Measurements from ENCODE around the gene CCDC85C. TPM values are rescaled to one million over a fixed set of nuclear protein-coding genes. Genes with fewer than 3 reads are reported as not detected.

CCDC85C gene
- total and polyA plus RNA-seq, 2 experiments from 2014 or later: 4.5 to 24.9 TPM

GRCh38 chr14:99513946-99514551, 90.0 kb downstream of the CCDC85C start (continued):
- TF ChIP-seq REST (IDR thresholded peaks at IDR 0.05; ENCODE audit: unreplicated experiment): no peak
- no peak for TF ChIP-seq EZH2 (IDR thresholded peaks at IDR 0.05; ENCODE audit: low read depth, unreplicated experiment)
- no peak for TF ChIP-seq STAT1 (IDR thresholded peaks at IDR 0.05; ENCODE audit: unreplicated experiment)
- no peak for TF ChIP-seq ZNF114 (CRISPR knock-in tag; IDR thresholded peaks at IDR 0.05)
- TF ChIP-seq CTCF (conservative IDR thresholded peaks at IDR 0.05; ENCODE audit: low read depth in 2 of 2): no peak

GRCh38 chr14:99513183-99513694, 90.8 kb downstream of the CCDC85C start:
- Histone ChIP-seq H3F3A (replicated peaks; ENCODE audit: low read depth) (peaks cover 7% of the 10 kb centered on the region; the same call in 1 of the 2 replicates), H3K4me1 (ENCODE audit: insufficient read depth) (peaks cover 6% of the 10 kb centered on the region), H3K9me2 (ENCODE audit: insufficient read depth) (no peaks in the 10 kb centered on the region), H2AFZ (no peak overlapping the region), H4K20me1 (replicated peaks; ENCODE audit: insufficient read depth) (no peaks in the 10 kb centered on the region; the same call in 1 of the 2 replicates), H3K4me2 (no peak overlapping the region), H3K4me3 (no peak overlapping the region), H3K36me3 (ENCODE audit: insufficient read depth) (peaks cover 3% of the 10 kb centered on the region; the same call in 1 of the 2 replicates), H3K79me2 (replicated peaks; ENCODE audit: insufficient read depth) (no peaks in the 10 kb centered on the region), H3K27me3 (ENCODE audit: insufficient read depth) (no peaks in the 10 kb centered on the region), H3K27ac (ENCODE audit: low read depth) (no peak overlapping the region)
- H3K9me3 Mint-ChIP-seq: no peaks in the 10 kb centered on the region
- DNase-seq (ENCODE audit: low spot score) (no peak), ATAC-seq (no peak)
- peaks cover 20% of the 10 kb centered on the region for H3K36me3 Mint-ChIP-seq (ENCODE audit: low read depth)
- H3K4me3 Mint-ChIP-seq: no peak overlapping the region
- peaks cover 9% of the 10 kb centered on the region for H3K27me3 Mint-ChIP-seq (ENCODE audit: insufficient read depth, low read depth, poor library complexity)
- peaks cover 17% of the 10 kb centered on the region for H3K4me1 Mint-ChIP-seq
- H3K27ac Mint-ChIP-seq: no peak overlapping the region
- TF ChIP-seq ETS1 (IDR thresholded peaks at IDR 0.05): no peak
- no peak for TF ChIP-seq NANOG (IDR thresholded peaks at IDR 0.05; ENCODE audit: borderline replicate concordance)
- TF ChIP-seq ZNF462 (CRISPR knock-in tag; IDR thresholded peaks at IDR 0.05): no peak
- no peak for TF ChIP-seq ZNF114 (CRISPR knock-in tag; IDR thresholded peaks at IDR 0.05)
- TF ChIP-seq JUNB (IDR thresholded peaks at IDR 0.05; ENCODE audit: unreplicated experiment): no peak
- no peak for TF ChIP-seq CREB1 (CRISPR knock-in tag; IDR thresholded peaks at IDR 0.05; ENCODE audit: low read depth)
